HEK293T (cell line): ENCODE results near the gene LDLR.

Experiments
- ELF4 ChIP-seq: fragments of 450-650 bp; IDR thresholded peaks from 2 replicates; pipeline ENCODE4 v1.6.1; 2017; ENCODE audit warnings: antibody characterized with exemption
- FOXK2 ChIP-seq: fragments of 450-650 bp; IDR thresholded peaks from 2 replicates; pipeline ENCODE4 v1.6.1; 2016; ENCODE audit warnings: mild to moderate bottlenecking
- FOXM1 ChIP-seq: fragments of 450-650 bp; IDR thresholded peaks from 2 replicates; pipeline ENCODE4 v1.6.1; 2017; ENCODE audit warnings: mild to moderate bottlenecking, borderline replicate concordance
- LEF1 ChIP-seq: fragments of 450-650 bp; IDR thresholded peaks from 2 replicates; pipeline ENCODE4 v1.6.1; 2017; ENCODE audit warnings: mild to moderate bottlenecking, borderline replicate concordance
- NFRKB ChIP-seq: fragments of 450-650 bp; IDR thresholded peaks from 2 replicates; pipeline ENCODE4 v1.6.1; 2016; ENCODE audit warnings: mild to moderate bottlenecking, moderate library complexity
- SP1 ChIP-seq: fragments of 450-650 bp; IDR thresholded peaks from 2 replicates; pipeline ENCODE4 v1.6.1; 2017
- SUZ12 ChIP-seq: fragments of 450-650 bp; IDR thresholded peaks from 2 replicates; pipeline ENCODE4 v1.6.1; 2016; ENCODE audit warnings: mild to moderate bottlenecking
- ZNF384 ChIP-seq: fragments of 450-650 bp; IDR thresholded peaks from 2 replicates; pipeline ENCODE4 v1.6.1; 2016

DNA sequence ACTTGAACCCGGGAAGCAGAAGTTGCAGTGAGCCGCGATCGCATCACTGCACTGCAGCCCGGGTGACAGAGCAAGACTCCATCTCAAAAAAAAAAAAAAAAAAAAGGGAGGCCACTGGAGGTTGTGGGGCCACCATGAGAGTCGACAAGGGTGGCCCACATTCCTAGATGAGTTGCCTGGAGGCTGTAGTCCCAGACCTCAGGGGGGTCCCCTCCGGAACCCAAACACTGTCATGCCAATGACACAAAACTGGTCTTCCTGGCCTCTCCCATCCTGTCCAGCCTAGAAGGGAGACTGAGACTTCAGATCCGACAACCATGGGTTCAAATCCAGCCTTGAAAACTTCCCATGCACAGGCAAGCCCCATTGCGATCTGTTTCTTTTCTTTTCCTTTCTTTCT lies 51.6 kb downstream of the LDLR start:
- no peak for TF ChIP-seq SP1
- no peak for TF ChIP-seq SUZ12
- no peak for TF ChIP-seq ELF4
- TF ChIP-seq FOXM1: no peak
- TF ChIP-seq LEF1: no peak
- TF ChIP-seq ZNF384: 0 out of 2 replicates have a peak, but pooled peaks have one; percentile 18
- TF ChIP-seq FOXK2: no peak
- TF ChIP-seq NFRKB: no peak
